H9 (cell line): ENCODE results near the gene RFT1. TPM values are rescaled to one million over a fixed set of nuclear protein-coding genes. Genes with fewer than 3 reads are reported as not detected.

Experiments used
- DNase-seq: peaks from one replicate; pipeline ENCODE4 v3.0.0-alpha.2; 2017
- H2AFZ ChIP-seq: one replicate; pipeline ENCODE4 v1.6.1; 2013; ENCODE audit warnings: mild to moderate bottlenecking, low read length, control low read depth, moderate library complexity
- H2AK5ac ChIP-seq: 2 replicates; pipeline ENCODE4 v1.6.1; 2013; ENCODE audit warnings: low read length, control low read depth, mixed read lengths; ENCODE audit not compliant: insufficient read length
- H2BK120ac ChIP-seq: one replicate; pipeline ENCODE4 v1.6.1; 2013; ENCODE audit warnings: low read depth, mild to moderate bottlenecking, low read length, control low read depth, inconsistent platforms; ENCODE audit not compliant: poor library complexity, severe bottlenecking
- H2BK12ac ChIP-seq: 2 replicates; pipeline ENCODE4 v1.6.1; 2013; ENCODE audit warnings: low read length, control low read depth, mixed read lengths, low read depth; ENCODE audit not compliant: insufficient read length
- H2BK15ac ChIP-seq: 2 replicates; pipeline ENCODE4 v1.6.1; 2013; ENCODE audit warnings: low read depth, low read length, control low read depth
- H2BK20ac ChIP-seq: one replicate; pipeline ENCODE4 v1.6.1; 2013; ENCODE audit warnings: low read depth, mild to moderate bottlenecking, low read length, control low read depth, inconsistent platforms; ENCODE audit not compliant: poor library complexity, severe bottlenecking
- H2BK5ac ChIP-seq: 2 replicates; pipeline ENCODE4 v1.6.1; 2013; ENCODE audit warnings: low read length, control low read depth, mixed read lengths; ENCODE audit not compliant: insufficient read length
- H3K14ac ChIP-seq: 2 replicates; pipeline ENCODE4 v1.6.1; 2013; ENCODE audit warnings: low read length, control low read depth; ENCODE audit not compliant: insufficient read depth
- H3K18ac ChIP-seq: 2 replicates; pipeline ENCODE4 v1.6.1; 2013; ENCODE audit warnings: low read depth, mild to moderate bottlenecking, mixed read lengths, low read length, control low read depth; ENCODE audit not compliant: insufficient read length
- H3K23ac ChIP-seq: 2 replicates; pipeline ENCODE4 v1.6.1; 2013; ENCODE audit warnings: low read length, control low read depth, mixed read lengths, low read depth; ENCODE audit not compliant: insufficient read length
- H3K23me2 ChIP-seq: 2 replicates; pipeline ENCODE4 v1.6.1; 2013; ENCODE audit warnings: low read depth, mild to moderate bottlenecking, mixed read lengths, low read length, control low read depth; ENCODE audit not compliant: insufficient read length, poor library complexity, severe bottlenecking
- H3K27ac ChIP-seq: 2 replicates; pipeline ENCODE4 v1.5.1; 2013; ENCODE audit warnings: low read length, control low read depth, mixed read lengths, low read depth; ENCODE audit not compliant: insufficient read length
- H3K27me3 ChIP-seq: 2 replicates; pipeline ENCODE4 v1.6.1; 2013; ENCODE audit warnings: low read length, control low read depth, inconsistent platforms; ENCODE audit not compliant: insufficient read depth
- H3K4ac ChIP-seq: 2 replicates; pipeline ENCODE4 v1.6.1; 2013; ENCODE audit warnings: low read depth, mild to moderate bottlenecking, control low read depth, inconsistent platforms, low read length, moderate library complexity
- H3K4me1 ChIP-seq: 2 replicates; pipeline ENCODE4 v1.6.1; 2013; ENCODE audit warnings: low read length, control low read depth, inconsistent platforms; ENCODE audit not compliant: insufficient read depth
- H3K4me2 ChIP-seq: 2 replicates; pipeline ENCODE4 v1.6.1; 2013; ENCODE audit warnings: low read length, control low read depth, mixed read lengths; ENCODE audit not compliant: insufficient read length, insufficient read depth
- H3K56ac ChIP-seq: 2 replicates; pipeline ENCODE4 v1.6.1; 2013; ENCODE audit warnings: low read depth, mild to moderate bottlenecking, mixed read lengths, low read length, control low read depth; ENCODE audit not compliant: insufficient read length
- H3K79me1 ChIP-seq: 2 replicates; pipeline ENCODE4 v1.6.1; 2013; ENCODE audit warnings: low read depth, mild to moderate bottlenecking, moderate library complexity, low read length, control low read depth, inconsistent platforms; ENCODE audit not compliant: insufficient read depth, poor library complexity, severe bottlenecking
- H3K79me2 ChIP-seq: 2 replicates; pipeline ENCODE4 v1.6.1; 2013; ENCODE audit warnings: low read length, control low read depth, inconsistent platforms; ENCODE audit not compliant: insufficient read depth
- H3K9ac ChIP-seq: 2 replicates; pipeline ENCODE4 v1.6.1; 2013; ENCODE audit warnings: low read length, control low read depth, mixed read lengths; ENCODE audit not compliant: insufficient read length; ENCODE audit errors: extremely low read depth
- H3K9me3 ChIP-seq: one replicate; pipeline ENCODE4 v1.6.1; 2013; ENCODE audit warnings: low read depth, low read length, inconsistent platforms; ENCODE audit not compliant: control insufficient read depth
- H3T11ph ChIP-seq: one replicate; pipeline ENCODE4 v1.6.1; 2013; ENCODE audit warnings: mild to moderate bottlenecking, low read length, control low read depth, inconsistent platforms
- H4K20me1 ChIP-seq: one replicate; pipeline ENCODE4 v1.6.1; 2013; ENCODE audit not compliant: control insufficient read depth, insufficient read length, insufficient read depth
- H4K5ac ChIP-seq: 2 replicates; pipeline ENCODE4 v1.6.1; 2013; ENCODE audit warnings: low read depth, mild to moderate bottlenecking, mixed read lengths, low read length, control low read depth; ENCODE audit not compliant: insufficient read length
- H4K8ac ChIP-seq: replicated peaks from 2 replicates; pipeline ENCODE4 v1.6.1; 2013; ENCODE audit warnings: low read length, control low read depth, mixed read lengths, low read depth; ENCODE audit not compliant: insufficient read length
- H4K91ac ChIP-seq: 2 replicates; pipeline ENCODE4 v1.6.1; 2013; ENCODE audit warnings: low read depth, mild to moderate bottlenecking, moderate library complexity, mixed read lengths, low read length, control low read depth; ENCODE audit not compliant: insufficient read length
- H3K27ac Mint-ChIP-seq, 3 experiments: 2 replicates in 2 of 3; 3 replicates in 1 of 3; pipeline ENCODE4 v1.8.0; 2020 to 2021; ENCODE audit warnings: mixed read lengths in 3 of 3, mild to moderate bottlenecking in 1 of 3, moderate library complexity in 1 of 3
- H3K27me3 Mint-ChIP-seq: 2 replicates; pipeline ENCODE4 v1.8.0; 2021; ENCODE audit warnings: low read depth, mild to moderate bottlenecking, moderate library complexity, mixed read lengths
- H3K36me3 Mint-ChIP-seq, 3 experiments: 2 replicates in 2 of 3; 3 replicates in 1 of 3; pipeline ENCODE4 v1.8.0; 2020 to 2021; ENCODE audit warnings: low read depth in 3 of 3, mixed read lengths in 3 of 3; ENCODE audit not compliant: insufficient read depth in 1 of 3
- H3K4me1 Mint-ChIP-seq, 2 experiments: 2 replicates each; pipeline ENCODE4 v1.8.0; 2020; ENCODE audit warnings: mixed read lengths in 2 of 2
- H3K4me3 Mint-ChIP-seq, 2 experiments: 2 replicates in 1 of 2; 3 replicates in 1 of 2; pipeline ENCODE4 v1.8.0; 2020 to 2021; ENCODE audit warnings: mild to moderate bottlenecking in 2 of 2, mixed read lengths in 2 of 2, moderate library complexity in 1 of 2
- H3K9me3 Mint-ChIP-seq, 2 experiments: 2 replicates in 1 of 2; 3 replicates in 1 of 2; pipeline ENCODE4 v1.8.0; 2020; ENCODE audit warnings: mild to moderate bottlenecking in 2 of 2, mixed read lengths in 2 of 2, moderate library complexity in 1 of 2
- CTCF ChIP-seq: fragments of 200-600 bp; sonication (generic); conservative IDR thresholded peaks from 3 replicates; pipeline ENCODE4 v1.8.0; 2021; ENCODE audit warnings: antibody characterized with exemption, mild to moderate bottlenecking
- WGBS: extraction: QIAGEN DNeasy Blood & Tissue Kit; methylation state at CpG from one replicate; pipeline ENCODE4 v1.1.7; 2013; ENCODE audit warnings: missing lambda C conversion rate, low lambda C conversion rate, mixed read lengths; ENCODE audit not compliant: insufficient read length; ENCODE audit errors: extremely low coverage; 5-methylcytosine and 5-hydroxymethylcytosine counted together
- total RNA-seq: library from RNA; stranded (reverse); gene quantifications from 2 replicates; pipeline ENCODE4 v1.2.1, GENCODE V29; 2021

Gene RFT1
- total RNA-seq, 1 experiment from 2014 or later = 24.1 TPM

- no peak overlapping the region for H2BK5ac ChIP-seq
- H4K8ac ChIP-seq = no peak overlapping the region
- H2AFZ ChIP-seq = no peak overlapping the region
- Mint-ChIP-seq H3K4me3 (no peak overlapping the region), H3K9me3 (no peaks in the 10 kb centered on the region), H3K36me3 (no peaks in the 10 kb centered on the region), H3K27me3 (peaks cover 3% of the 10 kb centered on the region; the same call in 1 of the 2 replicates), H3K4me1 (peaks cover 6% of the 10 kb centered on the region in 2 experiments; a peak in 3 of 4 replicates), H3K27ac (no peak overlapping the region)
- H3K4ac ChIP-seq = no peak overlapping the region
- H2BK15ac ChIP-seq = no peak overlapping the region
- H4K5ac ChIP-seq = no peak overlapping the region
- H3K18ac ChIP-seq = no peak overlapping the region
- no peak overlapping the region for H2BK12ac ChIP-seq
- no CpG with 5 or more reads among the region's 3 CpGs for WGBS
- H2BK120ac ChIP-seq = no peak overlapping the region
- DNase-seq = no peak
- H3K27me3 ChIP-seq = no peaks in the 10 kb centered on the region
- TF ChIP-seq CTCF = no peak
- no peaks in the 10 kb centered on the region for H3K23me2 ChIP-seq
- no peak overlapping the region for H3K56ac ChIP-seq
- no peak overlapping the region for H3K23ac ChIP-seq
- H3K79me1 ChIP-seq = no peaks in the 10 kb centered on the region
- H3K9me3 ChIP-seq = no peaks in the 10 kb centered on the region
- H2BK20ac ChIP-seq = no peak overlapping the region
- H3K9ac ChIP-seq = no peak overlapping the region
- H3K4me1 ChIP-seq = no peaks in the 10 kb centered on the region
- H3K4me2 ChIP-seq = no peak overlapping the region
- H4K20me1 ChIP-seq = no peaks in the 10 kb centered on the region
- H3K27ac ChIP-seq = no peak overlapping the region
- no peak overlapping the region for H2AK5ac ChIP-seq
- H3K79me2 ChIP-seq = no peaks in the 10 kb centered on the region
- no peak overlapping the region for H3K14ac ChIP-seq
- H4K91ac ChIP-seq = no peak overlapping the region
- no peak overlapping the region for H3T11ph ChIP-seq
Observed at GRCh38 chr3:53142986-53143385, 12.8 kb upstream of the RFT1 start.
